GM23248 (cell line): ENCODE data around the gene NAB1. TPM values are rescaled to one million over a fixed set of nuclear protein-coding genes. Genes with fewer than 3 reads are reported as not detected.

Source experiments
- DNase-seq: peaks from one replicate; pipeline ENCODE4 v3.0.0-alpha.2; 2015
- H2AFZ ChIP-seq: fragments of 200-600 bp; sonication (generic); 2 replicates; pipeline ENCODE4 v1.6.1; 2016; ENCODE audit warnings: antibody characterized with exemption
- H3F3A ChIP-seq: fragments of 200-600 bp; sonication (generic); 2 replicates; pipeline ENCODE4 v1.6.1; 2016; ENCODE audit warnings: mild to moderate bottlenecking, antibody characterized with exemption, mixed run types; ENCODE audit not compliant: insufficient read depth
- H3K27ac ChIP-seq: fragments of 200-600 bp; sonication (generic); 2 replicates; pipeline ENCODE4 v1.5.1; 2016; ENCODE audit warnings: mild to moderate bottlenecking
- H3K27me3 ChIP-seq: fragments of 200-600 bp; sonication (generic); replicated peaks from 2 replicates; pipeline ENCODE4 v1.6.1; 2016; ENCODE audit warnings: mild to moderate bottlenecking; ENCODE audit not compliant: insufficient read depth
- H3K36me3 ChIP-seq: fragments of 200-600 bp; sonication (generic); 2 replicates; pipeline ENCODE4 v1.6.1; 2016; ENCODE audit warnings: low read depth, mild to moderate bottlenecking
- H3K4me1 ChIP-seq: fragments of 200-600 bp; sonication (generic); 2 replicates; pipeline ENCODE4 v1.6.1; 2016; ENCODE audit warnings: mild to moderate bottlenecking; ENCODE audit not compliant: insufficient read depth
- H3K4me2 ChIP-seq: fragments of 200-600 bp; sonication (generic); one replicate; pipeline ENCODE4 v1.6.1; 2016; ENCODE audit warnings: mild to moderate bottlenecking; ENCODE audit not compliant: unreplicated experiment
- H3K4me3 ChIP-seq: fragments of 200-600 bp; sonication (generic); 2 replicates; pipeline ENCODE4 v1.5.1; 2016; ENCODE audit warnings: mild to moderate bottlenecking
- H3K79me2 ChIP-seq: fragments of 200-600 bp; sonication (generic); 2 replicates; pipeline ENCODE4 v1.6.1; 2016; ENCODE audit warnings: mild to moderate bottlenecking; ENCODE audit not compliant: insufficient read depth
- H3K9ac ChIP-seq: fragments of 200-600 bp; sonication (generic); 2 replicates; pipeline ENCODE4 v1.6.1; 2016; ENCODE audit warnings: mild to moderate bottlenecking
- H3K9me2 ChIP-seq: fragments of 200-600 bp; sonication (generic); 2 replicates; pipeline ENCODE4 v1.6.1; 2016; ENCODE audit warnings: mixed run types, mild to moderate bottlenecking, moderate library complexity; ENCODE audit not compliant: insufficient read depth
- H3K9me3 ChIP-seq: fragments of 200-600 bp; sonication (generic); one replicate; pipeline ENCODE4 v1.6.1; 2017; ENCODE audit warnings: low read depth
- H4K20me1 ChIP-seq: fragments of 200-600 bp; sonication (generic); 2 replicates; pipeline ENCODE4 v1.6.0; 2016; ENCODE audit not compliant: insufficient read depth
- EZH2 ChIP-seq: fragments of 200-600 bp; sonication (generic); IDR thresholded peaks from 2 replicates; pipeline ENCODE4 v1.6.1; 2018; ENCODE audit warnings: antibody characterized with exemption, mild to moderate bottlenecking; ENCODE audit not compliant: insufficient read depth, poor library complexity, severe bottlenecking
- EZH2phosphoT487 ChIP-seq: fragments of 200-600 bp; sonication (generic); IDR thresholded peaks from 2 replicates; pipeline ENCODE4 v1.6.1; 2018; ENCODE audit warnings: antibody characterized with exemption, moderate library complexity, mild to moderate bottlenecking, low read depth; ENCODE audit not compliant: insufficient read depth
- WGBS, 2 experiments: methylation state at CpG; one replicate each; pipeline ENCODE4 v1.1.6; 2015 to 2017; ENCODE audit warnings: low lambda C conversion rate in 2 of 2, low coverage in 1 of 2; ENCODE audit errors: missing lambda C conversion rate in 2 of 2; 5-methylcytosine and 5-hydroxymethylcytosine counted together
- in situ Hi-C: fragments of 300-500 bp; cut with MboI; formaldehyde crosslinking; loops from 2 replicates; pipeline ENCODE4 v1.15.0; 2020
- polyA plus RNA-seq: library from polyadenylated mRNA; unstranded; fragments of >200 nt; fragmentation: Nextera tagmentation; extraction: Ambion mirVana; gene quantifications from 2 replicates; pipeline ENCODE4 v1.2.1, GENCODE V29; 2016
- total RNA-seq: library from RNA; depleted of rRNA; stranded (reverse); fragments of >200 nt; shearing (Covaris generic); gene quantifications from 2 replicates; pipeline ENCODE4 v1.2.3, GENCODE V29; 2014

The NAB1 gene
- total and polyA plus RNA-seq, 2 experiments from 2014 or later, result 13.0 to 44.1 TPM

- Histone ChIP-seq H3K4me1 (peaks cover 40% of the 10 kb centered on the region), H3K9ac (peak overlapping the region; percentile 37), H3K36me3 (no peaks in the 10 kb centered on the region), H2AFZ (no peak overlapping the region), H4K20me1 (no peaks in the 10 kb centered on the region), H3K27me3 (no peaks in the 10 kb centered on the region), H3K9me3 (no peaks in the 10 kb centered on the region), H3K27ac (peak overlapping the region; percentile 75), H3K4me2 (peak overlapping the region; percentile 55), H3K9me2 (no peaks in the 10 kb centered on the region), H3K79me2 (no peaks in the 10 kb centered on the region), H3K4me3 (no peak overlapping the region), H3F3A (peaks cover 42% of the 10 kb centered on the region)
- TF ChIP-seq EZH2 (no peak), EZH2phosphoT487 (no peak)
- in situ Hi-C loops, result no loop called here
- WGBS, 2 experiments, result 13 to 16% methylated on average over 3 of the region's 3 CpGs
- DNase-seq, result peak; percentile 85
Measured at GRCh38 chr2:190636361-190636760, 12.5 kb upstream of the NAB1 start.

GRCh38 chr2:190637281-190637734 lies 11.6 kb upstream of the NAB1 start:
- DNase-seq, result peak; percentile 79
- 0 to 3% methylated on average over 1 of the region's 1 CpG for WGBS, 2 experiments
- H3K79me2 ChIP-seq, result no peaks in the 10 kb centered on the region

GRCh38 chr2:190637903-190638618 lies 10.8 kb upstream of the NAB1 start:
- Histone ChIP-seq H3K4me1 (peaks cover 40% of the 10 kb centered on the region), H3F3A (peaks cover 42% of the 10 kb centered on the region), H3K4me2 (peak overlapping the region; percentile 55), H3K4me3 (no peak overlapping the region), H3K9me2 (no peaks in the 10 kb centered on the region), H3K9ac (peak overlapping the region; percentile 20), H3K79me2 (no peaks in the 10 kb centered on the region), H2AFZ (peak overlapping the region; percentile 42; the same call in 1 of the 2 replicates), H3K9me3 (no peaks in the 10 kb centered on the region), H3K27me3 (no peaks in the 10 kb centered on the region), H4K20me1 (no peaks in the 10 kb centered on the region), H3K36me3 (no peaks in the 10 kb centered on the region), H3K27ac (peak overlapping the region; percentile 75)
- TF ChIP-seq EZH2 (no peak), EZH2phosphoT487 (no peak)
- WGBS, 2 experiments, result 85 to 86% methylated on average over 8 of the region's 8 CpGs
- DNase-seq, result peak; percentile 18
- in situ Hi-C loops, result no loop called here

More at GRCh38 chr2:190637281-190637734, 11.6 kb upstream of the NAB1 start:
- no peaks in the 10 kb centered on the region for H3K27me3 ChIP-seq
- peak overlapping the region; percentile 42; the same call in 1 of the 2 replicates for H2AFZ ChIP-seq
- H3K4me3 ChIP-seq, result no peak overlapping the region
- no peak for TF ChIP-seq EZH2
- TF ChIP-seq EZH2phosphoT487, result no peak
- no peaks in the 10 kb centered on the region for H3K9me2 ChIP-seq
- in situ Hi-C loops, result no loop called here
- peak overlapping the region; percentile 37 for H3K9ac ChIP-seq
- H3K36me3 ChIP-seq, result no peaks in the 10 kb centered on the region
- peaks cover 42% of the 10 kb centered on the region for H3F3A ChIP-seq
- no peaks in the 10 kb centered on the region for H3K9me3 ChIP-seq
- peak overlapping the region; percentile 75 for H3K27ac ChIP-seq
- no peaks in the 10 kb centered on the region for H4K20me1 ChIP-seq
- H3K4me2 ChIP-seq, result peak overlapping the region; percentile 55
- H3K4me1 ChIP-seq, result peaks cover 40% of the 10 kb centered on the region

- DNase-seq, result no peak
- in situ Hi-C loops, result no loop called here
Measured at GRCh38 chr2:190640117-190640516, 8.8 kb upstream of the NAB1 start.

More at GRCh38 chr2:190640117-190640516, 8.8 kb upstream of the NAB1 start:
- H2AFZ ChIP-seq, result no peak overlapping the region
- H3F3A ChIP-seq, result peaks cover 32% of the 10 kb centered on the region
- no peaks in the 10 kb centered on the region for H3K9me2 ChIP-seq
- 85 to 87% methylated on average over 1 of the region's 1 CpG for WGBS, 2 experiments
- no peaks in the 10 kb centered on the region for H3K79me2 ChIP-seq
- H3K27me3 ChIP-seq, result no peaks in the 10 kb centered on the region
- no peak overlapping the region for H3K9ac ChIP-seq
- H3K27ac ChIP-seq, result no peak overlapping the region
- H3K4me3 ChIP-seq, result no peak overlapping the region
- no peak overlapping the region for H3K4me2 ChIP-seq
- peaks cover 25% of the 10 kb centered on the region for H3K4me1 ChIP-seq
- TF ChIP-seq EZH2phosphoT487, result no peak
- TF ChIP-seq EZH2, result no peak
- H3K9me3 ChIP-seq, result no peaks in the 10 kb centered on the region
- no peaks in the 10 kb centered on the region for H4K20me1 ChIP-seq
- H3K36me3 ChIP-seq, result no peaks in the 10 kb centered on the region
